DOHH2 (cell line): Measurements from ENCODE around the gene COX6A2.

Experiments
- CTCF ChIP-seq: fragments of 200-600 bp; sonication (generic); IDR thresholded peaks from one replicate; pipeline ENCODE4 v1.5.1; 2014; ENCODE audit warnings: antibody characterized with exemption, mild to moderate bottlenecking, low read depth, low read length; ENCODE audit not compliant: poor library complexity, severe bottlenecking
- EZH2phosphoT487 ChIP-seq: fragments of 200-600 bp; sonication (generic); IDR thresholded peaks from 2 replicates; pipeline ENCODE4 v1.6.1; 2017; ENCODE audit warnings: borderline replicate concordance, mild to moderate bottlenecking, antibody characterized with exemption, low read length, moderate library complexity, mixed read lengths

DNA sequence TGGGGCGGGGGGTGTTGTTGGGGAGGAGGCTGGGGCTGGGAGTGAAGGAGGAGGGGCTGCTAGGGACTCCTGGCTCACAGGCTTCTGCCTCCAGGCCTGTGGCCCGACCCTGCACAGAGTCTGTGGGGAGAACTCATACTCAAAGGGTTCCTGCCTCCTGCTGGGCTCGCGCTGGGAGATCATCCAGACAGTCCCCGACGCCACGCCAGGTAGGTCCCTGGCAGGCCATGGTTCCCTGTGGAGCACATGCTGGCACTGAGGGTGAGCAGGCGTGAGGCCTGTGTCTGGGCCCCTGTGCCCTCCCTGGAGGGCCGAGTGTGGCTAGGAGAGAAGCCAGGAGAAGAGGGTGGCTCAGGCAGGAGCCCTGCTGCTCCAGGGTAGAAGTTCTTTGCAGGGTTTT lies 30.5 kb downstream of the COX6A2 start:
- TF ChIP-seq CTCF (no peak), EZH2phosphoT487 (no peak)
